Epidermal melanocyte (primary cell): ENCODE results near the gene ATP5MG.
A peak's percentile ranks its signal among the peaks of the same experiment; 100 is the strongest.
"Not testable (repeated sequence)": the region's sequence is repeated elsewhere in the genome, so short reads cannot be mapped to it uniquely, and the experiment has no call there.

ENCODE experiments used
- DNase-seq: peaks from one replicate; pipeline ENCODE4 v3.0.0; 2011; ENCODE audit warnings: low spot score; ENCODE audit not compliant: insufficient read length

Gene ATP5MG

DNA sequence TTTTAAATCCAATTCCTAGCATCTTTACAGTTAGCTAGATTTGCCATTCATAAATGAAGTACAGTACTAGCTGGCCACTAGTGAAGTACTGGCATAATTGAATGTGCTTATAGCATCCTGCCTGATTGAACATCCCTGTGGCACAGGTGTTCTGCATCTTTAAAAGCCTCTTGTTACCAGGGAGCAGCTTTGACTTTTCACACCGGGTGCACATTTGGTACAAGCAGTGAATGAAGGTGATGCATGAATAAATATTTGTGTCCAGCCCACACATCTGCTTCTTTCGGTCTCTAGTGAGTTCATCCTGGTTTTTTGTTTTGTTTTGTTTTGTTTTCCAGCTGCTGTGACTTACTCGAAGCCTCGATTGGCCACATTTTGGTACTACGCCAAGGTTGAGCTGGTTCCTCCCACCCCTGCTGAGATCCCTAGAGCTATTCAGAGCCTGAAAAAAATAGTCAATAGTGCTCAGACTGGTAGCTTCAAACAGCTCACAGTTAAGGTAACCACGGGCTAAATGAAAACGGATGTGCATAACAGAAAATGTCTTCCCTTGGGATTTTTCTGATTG lies 5.3 kb downstream of the ATP5MG start:
- no peak for DNase-seq

DNA sequence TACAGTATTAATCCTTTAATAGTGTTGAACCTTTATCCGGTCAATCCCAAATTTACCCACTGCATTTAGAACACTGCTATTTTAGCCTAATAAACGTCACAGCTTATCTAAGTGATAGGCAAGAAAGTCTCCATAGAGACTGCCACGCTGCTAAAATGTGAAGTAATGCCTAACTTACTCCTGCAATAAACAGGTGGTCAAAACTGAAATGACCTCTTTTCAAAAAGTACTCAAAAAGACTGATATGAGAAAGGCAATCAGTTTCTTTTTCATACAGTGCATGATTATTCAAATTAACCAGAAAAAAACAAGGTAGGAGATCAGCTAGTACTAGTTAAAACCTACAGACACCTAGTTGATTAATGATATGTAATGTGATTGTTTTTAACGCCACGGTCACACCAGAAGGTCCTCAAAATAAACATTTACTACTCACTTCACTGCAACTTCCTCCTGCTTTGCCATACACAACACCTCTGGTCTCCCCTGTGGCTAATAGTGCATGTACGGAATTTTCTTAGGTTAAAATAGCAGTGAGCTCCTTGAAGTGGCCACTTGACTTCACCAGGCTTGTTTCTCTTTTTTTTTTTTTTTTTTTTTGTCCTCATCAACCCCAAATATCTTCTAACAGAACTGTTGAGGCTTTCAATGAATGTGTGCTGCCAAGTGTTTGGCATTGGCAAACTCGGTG lies 8.8 kb downstream of the ATP5MG start:
- DNase-seq, result no peak

DNA sequence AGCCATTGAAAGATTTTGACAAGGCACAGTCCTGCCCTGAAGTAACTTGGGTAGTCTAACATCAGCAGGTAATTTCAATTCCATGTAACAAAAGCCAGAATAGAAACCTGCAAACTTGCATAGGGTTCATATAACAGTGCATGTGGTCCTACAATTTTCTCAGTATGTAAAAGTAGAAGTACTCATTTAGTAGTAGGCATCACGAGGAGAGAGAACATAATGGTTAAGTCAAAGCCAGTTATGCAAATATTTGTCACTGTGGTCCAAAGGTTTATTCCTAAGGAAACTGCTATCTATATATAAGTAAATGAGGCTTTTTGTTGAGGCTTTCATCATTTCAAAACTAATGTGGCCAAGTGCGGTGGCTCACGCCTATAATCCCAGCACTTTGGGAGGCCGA lies 10.1 kb downstream of the ATP5MG start:
- DNase-seq, result no peak

DNA sequence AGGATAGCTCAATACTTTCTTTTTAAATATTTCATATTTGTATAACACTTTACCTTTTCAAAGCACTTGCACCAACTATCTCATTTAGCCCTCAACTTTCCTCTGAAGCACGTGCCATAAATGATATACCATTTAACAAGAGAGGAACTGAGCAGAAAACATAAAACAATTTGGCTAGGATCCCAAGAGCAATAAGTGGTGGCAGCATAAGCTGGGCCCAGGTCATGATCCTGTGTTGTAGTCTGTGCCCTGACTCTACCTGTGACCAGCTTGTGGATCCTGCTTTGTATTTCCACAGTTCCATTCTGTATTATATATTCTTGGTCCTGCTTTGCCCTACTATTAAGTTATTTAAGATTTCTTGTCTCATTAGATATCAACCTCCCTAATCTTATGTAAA lies 11.5 kb downstream of the ATP5MG start:
- DNase-seq, result no peak

DNA sequence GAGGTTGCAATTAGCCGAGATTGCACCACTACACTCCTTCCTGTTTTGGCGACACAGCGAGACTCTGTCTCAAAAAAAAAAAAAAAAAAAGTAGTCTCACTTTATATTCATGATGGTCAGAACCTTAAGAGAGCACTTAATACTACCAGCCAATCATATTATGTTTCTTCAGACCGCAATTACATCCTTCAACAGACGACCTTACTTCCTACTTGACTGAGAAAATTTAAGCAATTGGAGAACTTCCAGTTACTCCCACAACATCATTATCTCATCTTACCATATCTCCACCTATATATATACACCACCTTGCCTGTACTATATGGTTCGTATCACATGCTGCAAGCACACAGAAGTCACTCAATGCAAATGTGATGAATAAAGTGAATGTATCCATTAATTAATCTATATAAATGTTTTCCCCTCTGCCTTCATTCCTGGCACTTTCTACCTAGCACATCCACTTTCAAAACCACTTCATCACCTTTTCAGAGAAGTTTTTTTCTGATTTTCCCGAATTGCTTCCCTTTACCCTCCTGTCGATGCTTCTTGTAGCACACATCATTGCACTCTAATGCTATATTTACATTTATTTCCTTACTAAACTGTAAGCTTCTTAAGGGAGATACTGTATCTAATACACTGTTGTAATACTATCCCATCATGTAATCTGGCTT lies 13.8 kb downstream of the ATP5MG start:
- DNase-seq, result no peak

DNA sequence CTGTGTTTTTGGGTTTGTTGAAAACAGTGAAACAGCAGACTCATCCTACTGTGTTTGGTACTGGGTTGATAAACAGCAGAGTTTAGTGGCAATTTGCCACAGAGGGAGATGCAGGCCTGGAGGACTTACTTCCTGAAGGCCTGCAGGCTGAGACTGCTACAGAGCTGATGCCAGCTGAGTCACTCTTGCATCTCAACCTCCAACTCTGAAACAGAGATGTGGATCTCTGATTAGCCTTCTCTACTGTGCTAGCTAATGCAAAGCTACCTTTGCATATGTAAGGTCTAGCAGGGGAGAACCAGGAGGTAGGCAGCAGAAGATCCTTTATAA lies 14.3 kb downstream of the ATP5MG start:
- DNase-seq, result peak; percentile 46

DNA sequence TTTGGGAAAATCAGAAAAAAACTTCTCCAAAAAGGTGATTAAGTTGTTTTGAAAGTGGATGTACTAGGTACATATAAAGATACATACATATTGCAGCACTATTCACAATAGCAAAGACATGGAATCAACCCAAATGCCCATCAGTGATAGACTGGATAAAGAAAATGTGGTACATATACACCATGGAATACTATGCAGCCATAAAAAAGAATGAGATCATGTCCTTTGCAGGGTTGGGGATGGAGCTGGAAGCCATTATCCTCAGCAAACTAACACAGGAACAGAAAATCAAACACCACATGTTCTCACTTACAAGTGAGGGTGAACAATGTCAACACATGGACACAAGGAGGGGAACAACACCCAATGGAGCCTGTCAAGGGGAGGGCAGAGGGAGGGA lies 15.5 kb downstream of the ATP5MG start:
- DNase-seq, result not testable (repeated sequence)

DNA sequence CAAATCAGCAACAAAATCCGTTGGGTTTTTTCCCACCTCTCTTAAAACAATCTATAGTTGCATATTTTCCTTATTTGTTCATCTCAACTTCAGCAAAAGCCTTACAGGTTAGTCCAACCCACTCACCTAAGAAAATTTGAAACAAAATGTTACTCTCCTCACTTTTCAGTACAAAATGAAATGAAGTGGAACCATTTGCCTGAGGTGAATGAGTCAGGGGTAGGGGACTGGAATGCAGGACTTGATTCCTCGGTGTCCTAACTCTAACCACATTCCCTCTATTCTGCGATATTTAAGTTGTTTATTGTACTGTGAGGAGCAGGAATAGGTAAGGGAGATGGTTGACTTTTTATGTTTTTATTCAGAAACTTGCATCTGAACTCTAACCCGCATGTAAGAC lies 16.4 kb downstream of the ATP5MG start:
- no peak for DNase-seq

DNA sequence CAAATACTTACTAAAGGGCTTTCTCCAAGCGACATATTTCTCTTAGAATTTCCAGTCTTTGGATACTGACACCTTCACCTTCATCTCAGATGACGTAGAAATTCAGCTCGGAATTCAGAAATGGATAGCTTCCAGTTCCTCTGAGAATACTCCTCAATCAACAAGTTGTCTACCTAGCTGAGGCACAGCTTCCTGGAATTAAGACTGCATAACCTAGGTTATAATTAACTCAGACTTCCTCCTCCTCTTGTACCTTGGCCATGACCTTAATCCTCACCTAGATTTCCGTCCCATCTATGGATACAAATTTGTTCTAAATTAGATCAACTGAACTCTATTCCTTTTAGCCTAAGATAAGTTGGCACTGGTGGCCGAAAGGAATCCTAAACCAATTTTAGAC lies 17.4 kb downstream of the ATP5MG start:
- no peak for DNase-seq

DNA sequence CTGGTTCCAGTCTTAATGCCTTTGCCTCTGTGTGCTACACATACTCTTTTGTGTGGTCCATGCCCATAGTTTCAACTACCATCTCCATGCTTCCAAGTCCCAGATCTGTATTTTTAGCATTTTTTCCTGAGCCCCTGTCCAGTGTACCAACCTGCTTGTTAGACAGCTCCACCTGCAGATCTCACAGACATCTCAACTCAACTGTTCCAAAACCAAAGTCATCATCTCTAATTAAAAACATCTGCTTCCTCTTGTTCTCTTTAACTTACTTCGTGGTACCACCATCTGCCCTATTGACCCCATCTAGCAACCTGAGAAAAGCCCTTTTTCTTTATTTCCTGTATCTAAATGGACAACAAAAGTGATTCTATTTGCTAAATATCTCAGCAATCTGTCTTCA lies 26.3 kb downstream of the ATP5MG start:
- DNase-seq, result no peak

DNA sequence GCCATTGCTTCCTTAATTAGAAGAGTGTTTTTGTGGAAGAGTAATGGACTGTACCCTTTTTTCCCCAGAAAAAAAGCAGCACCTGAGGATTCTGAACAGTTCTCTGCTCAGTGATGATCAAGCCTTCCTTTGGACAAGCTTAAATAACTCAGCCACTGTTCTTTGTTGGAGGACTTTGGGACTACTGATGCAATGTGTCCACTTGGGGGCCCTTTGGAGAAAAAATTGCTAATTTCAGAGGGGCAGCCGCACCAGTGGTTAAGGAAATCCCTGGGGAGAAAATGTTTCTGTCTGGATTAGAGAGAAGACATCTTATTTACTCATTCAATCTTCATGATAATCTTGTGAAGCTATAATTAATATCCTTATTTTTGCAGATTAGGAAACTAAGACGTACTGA lies 29.6 kb downstream of the ATP5MG start:
- no peak for DNase-seq

DNA sequence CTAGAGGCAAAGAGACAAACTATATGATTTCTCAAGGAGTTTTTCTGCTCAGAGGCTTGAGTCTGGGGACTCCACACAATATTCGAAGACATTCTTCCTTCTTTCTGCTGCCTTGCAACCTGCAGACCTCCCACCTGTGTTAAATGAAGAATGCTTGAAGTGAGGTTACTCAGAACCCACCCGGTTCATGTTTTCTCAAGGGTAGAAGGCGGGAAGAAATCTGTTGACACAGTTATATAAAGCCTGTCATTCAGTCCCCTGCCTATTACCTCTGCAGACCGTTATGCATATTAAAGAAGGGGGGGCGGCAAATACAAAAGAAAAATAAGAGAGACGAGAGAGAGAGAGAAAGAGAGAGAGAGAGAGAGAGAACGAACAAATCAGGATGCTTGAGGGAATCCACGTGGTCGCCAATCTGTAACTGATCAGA lies 32.7 kb downstream of the ATP5MG start:
- no peak for DNase-seq

DNA sequence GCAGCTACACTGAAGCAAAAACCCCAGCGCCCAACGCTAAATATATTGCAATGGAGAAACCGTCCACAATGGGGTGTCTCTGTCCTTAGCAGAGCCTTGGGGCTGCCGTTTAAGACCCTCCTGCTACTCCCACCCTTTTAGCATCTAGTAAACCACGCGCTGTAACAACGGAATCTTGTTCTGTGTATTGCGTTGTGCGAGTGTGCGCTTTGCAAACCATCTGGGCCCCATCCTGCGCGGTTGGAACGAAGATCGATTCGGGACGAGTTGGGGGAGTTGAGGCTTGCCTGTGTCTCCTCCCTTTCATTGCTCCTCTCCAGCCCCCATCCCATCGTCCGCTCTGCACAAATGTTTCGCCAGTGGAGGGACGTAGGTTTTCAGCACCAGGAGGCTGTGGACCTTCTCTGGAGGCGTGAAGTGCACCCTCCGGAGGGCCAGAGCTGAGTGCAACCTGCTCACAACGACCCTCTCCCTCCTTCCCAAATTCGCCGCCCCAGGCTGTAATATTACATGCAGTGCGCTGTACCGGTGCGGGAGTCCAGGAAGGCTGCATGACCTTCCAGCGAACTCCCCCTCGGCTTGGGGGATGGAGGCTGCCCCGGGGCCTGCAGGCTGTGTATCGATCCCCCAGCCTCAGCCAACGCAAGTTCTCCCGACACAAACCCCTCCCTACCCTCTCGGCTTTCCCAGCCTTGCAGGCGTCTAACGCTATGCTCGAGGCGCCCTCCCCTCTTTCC lies 33.3 kb downstream of the ATP5MG start:
- no peak for DNase-seq

DNA sequence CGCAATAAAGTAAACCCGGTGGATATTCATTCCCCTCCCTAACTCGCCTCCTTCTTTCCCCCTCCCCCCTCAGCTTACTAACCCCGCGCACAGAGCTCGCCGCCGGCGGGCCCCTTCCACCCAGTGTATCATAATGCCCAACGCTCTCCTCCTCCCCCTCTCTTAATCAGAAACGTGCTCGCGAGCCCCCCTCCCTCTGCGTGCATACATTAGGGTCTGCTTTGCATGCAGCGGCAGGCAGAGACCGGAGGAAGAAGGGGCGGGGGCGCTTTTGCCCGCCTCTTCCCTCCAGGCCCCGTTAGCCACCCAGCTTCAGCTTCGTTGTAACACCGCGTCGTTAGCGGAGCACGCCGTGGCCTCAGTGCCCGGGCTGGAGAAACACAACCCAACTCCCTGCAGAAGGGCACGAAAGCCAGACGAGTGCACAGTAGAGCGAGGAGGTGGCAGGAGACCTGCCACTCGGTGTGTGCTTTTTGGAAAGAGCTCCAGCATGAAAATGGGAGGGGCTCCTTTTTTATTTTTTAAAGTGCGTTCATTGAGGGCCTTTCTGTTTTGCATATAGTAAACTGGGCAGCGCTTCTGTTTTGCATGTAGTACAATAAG lies 34.0 kb downstream of the ATP5MG start:
- DNase-seq, result no peak

DNA sequence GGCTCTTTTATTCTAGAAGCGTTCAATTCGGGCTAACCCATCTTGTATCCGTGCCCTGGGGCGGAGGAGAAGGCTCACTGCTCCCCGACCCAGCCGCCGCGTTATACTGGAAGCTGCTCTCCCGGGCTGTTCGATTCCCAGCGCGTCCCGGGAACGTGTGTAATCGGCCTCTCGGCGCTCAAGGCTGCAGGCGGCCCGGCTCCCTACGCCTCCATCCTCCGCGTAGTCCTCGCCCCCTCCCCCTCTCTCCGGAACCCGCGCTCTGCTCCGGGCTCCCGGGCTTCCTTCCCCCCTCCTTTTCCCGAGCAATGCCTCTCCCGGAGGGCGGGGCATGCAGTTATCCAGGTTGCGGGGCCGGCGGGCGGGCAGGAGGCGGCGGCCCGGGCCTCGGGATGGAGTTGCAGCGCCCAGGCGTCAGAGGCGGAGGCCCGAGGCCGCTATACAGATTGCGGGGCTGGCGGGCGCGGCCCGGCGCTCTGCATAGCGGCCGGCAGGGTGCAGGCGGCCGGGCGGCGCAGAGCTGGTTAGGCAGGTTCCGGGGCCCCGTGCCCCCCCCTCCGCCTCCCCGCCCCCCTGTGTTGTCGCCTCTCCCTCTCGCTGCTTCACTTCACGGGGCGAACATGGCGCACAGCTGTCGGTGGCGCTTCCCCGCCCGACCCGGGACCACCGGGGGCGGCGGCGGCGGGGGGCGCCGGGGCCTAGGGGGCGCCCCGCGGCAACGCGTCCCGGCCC lies 34.7 kb downstream of the ATP5MG start, which contains the start of gene KMT2A:
KMT2A (plus strand) TSS at position 600 of the 732 bp plus-strand sequence; CDS start at position 621, 21 bp downstream.
- DNase-seq, result peak; percentile 62

DNA sequence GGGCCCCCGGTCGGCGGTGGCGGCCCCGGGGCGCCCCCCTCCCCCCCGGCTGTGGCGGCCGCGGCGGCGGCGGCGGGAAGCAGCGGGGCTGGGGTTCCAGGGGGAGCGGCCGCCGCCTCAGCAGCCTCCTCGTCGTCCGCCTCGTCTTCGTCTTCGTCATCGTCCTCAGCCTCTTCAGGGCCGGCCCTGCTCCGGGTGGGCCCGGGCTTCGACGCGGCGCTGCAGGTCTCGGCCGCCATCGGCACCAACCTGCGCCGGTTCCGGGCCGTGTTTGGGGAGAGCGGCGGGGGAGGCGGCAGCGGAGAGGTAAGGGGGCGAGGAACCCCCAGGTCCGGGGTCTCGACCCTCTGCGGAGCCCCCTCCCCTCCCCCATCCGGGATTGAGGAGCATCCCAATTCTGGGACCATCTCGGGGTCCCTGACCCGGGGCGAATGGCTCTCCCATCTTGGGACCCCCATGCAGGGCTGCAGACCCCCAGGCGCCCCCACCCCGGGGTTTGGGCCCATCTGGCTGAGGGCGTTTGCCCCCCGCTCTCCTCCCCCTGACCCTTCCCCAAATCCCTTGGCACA lies 35.3 kb downstream of the ATP5MG start:
- no peak for DNase-seq

DNA sequence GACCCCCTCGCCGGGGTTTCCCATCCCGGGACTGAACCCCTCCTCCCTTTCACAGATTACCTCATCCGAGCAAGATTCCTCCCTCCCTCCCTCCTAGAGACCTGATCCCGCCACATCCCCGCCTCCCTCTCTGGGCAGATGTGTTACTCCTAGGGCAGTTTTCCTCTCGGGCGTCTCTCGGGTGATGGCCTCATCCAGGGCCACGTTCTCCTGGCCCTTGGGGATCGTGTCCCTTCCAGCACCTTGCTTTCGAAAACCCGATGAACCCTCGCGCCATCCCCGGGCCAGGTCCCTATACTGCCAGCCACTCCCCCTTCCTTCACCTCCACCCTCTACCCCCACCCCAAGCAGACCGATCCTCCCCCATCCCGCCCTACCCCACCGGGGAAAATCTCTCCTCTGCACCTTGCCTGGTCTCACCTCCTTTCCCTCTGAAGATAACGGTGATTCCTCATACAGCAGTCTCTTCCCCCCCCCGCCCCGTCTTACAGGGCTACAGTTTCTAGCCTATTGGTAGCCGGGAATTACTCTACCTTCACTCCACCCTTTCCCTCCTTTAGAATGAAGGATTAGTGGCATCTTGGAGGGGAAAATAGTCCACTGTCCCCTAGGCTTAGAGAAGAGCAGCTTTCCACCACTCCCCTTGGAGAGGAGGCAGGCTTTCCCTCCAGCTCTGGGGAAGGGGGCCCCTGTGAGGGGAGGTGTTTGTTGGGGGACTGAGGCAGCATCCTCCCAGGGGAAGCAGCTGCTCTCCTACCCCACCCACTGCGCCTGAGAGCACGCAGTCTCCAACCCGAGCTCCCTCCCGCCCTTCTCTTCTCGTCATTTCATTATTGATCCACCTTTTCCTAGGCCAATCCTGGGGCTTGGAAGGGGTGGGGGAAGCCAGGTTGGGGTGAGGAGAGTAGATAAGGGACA lies 36.1 kb downstream of the ATP5MG start:
- DNase-seq, result no peak

DNA sequence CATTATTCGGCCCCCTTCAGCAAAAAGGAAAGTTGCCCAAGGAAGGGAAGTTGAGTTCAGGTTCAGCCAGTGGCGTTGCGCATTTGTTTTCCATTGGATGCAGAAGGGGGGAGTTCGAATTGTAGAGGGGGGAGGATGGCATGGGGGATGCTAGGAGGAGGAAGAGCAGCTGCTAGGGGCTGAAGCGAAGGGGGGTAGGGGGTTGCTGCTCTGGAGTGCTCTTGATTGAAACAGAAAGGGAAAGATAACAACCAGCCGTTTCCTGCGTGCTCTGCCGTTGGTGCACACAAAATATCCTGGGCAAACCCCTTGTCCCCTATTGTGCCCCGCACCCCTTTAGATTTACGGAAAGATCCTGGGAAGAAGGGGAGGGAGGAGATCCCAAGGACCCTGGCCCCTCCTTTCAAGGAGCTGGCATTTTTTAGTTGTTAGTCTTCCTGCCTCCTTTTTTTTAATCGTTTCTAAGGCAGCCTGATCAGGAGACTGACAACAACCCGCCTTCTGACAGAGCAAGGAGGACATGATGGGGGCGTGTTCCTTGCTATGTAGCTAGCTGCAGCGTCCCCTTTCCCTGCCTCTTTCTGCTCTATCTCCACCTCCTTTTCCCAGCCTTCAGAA lies 37.0 kb downstream of the ATP5MG start:
- peak; percentile 93 for DNase-seq

DNA sequence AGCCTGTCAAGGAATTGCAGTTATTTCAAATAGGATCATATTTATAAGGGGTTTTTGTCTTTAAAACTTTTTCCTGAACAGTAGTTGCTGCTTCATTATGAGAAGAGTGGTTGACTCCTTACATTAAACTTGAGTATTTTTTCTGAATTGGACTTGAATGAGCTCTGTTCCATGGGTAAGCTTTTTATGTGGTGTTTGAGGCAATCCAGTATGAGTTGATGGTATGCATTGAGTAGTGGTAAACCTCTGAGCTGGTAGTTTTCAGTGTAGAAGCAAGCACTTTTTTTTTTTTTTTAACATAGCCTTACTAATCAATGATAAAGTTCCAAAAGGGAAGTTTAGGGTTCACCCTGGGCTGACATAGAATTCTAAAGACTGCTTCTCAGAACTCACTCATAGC lies 38.2 kb downstream of the ATP5MG start:
- no peak for DNase-seq
